ENCODE measurements around the gene MGAT1. TPM values are rescaled to one million over a fixed set of nuclear protein-coding genes. Genes with fewer than 3 reads are reported as not detected.

MGAT1 gene
- polyA plus RNA-seq, 1 donor from 2014 or later: 31.8 TPM

- Histone ChIP-seq H3K4me3 (ENCODE audit: low read length) (no peak overlapping the region), H3K36me3 (ENCODE audit: insufficient read depth, low read length) (no peaks in the 10 kb centered on the region), H4K20me1 (ENCODE audit: insufficient read depth) (no peaks in the 10 kb centered on the region), H3K9me3 (ENCODE audit: low read length) (no peaks in the 10 kb centered on the region), H3K4me2 (ENCODE audit: low read length) (no peak overlapping the region), H3K27me3 (ENCODE audit: insufficient read depth, low read depth, low read length) (no peaks in the 10 kb centered on the region), H2AFZ (ENCODE audit: low read depth, low read length) (no peak overlapping the region), H3K9me2 (ENCODE audit: insufficient read depth, low read length) (no peaks in the 10 kb centered on the region), H3K79me2 (replicated peaks; ENCODE audit: insufficient read depth, low read length) (no peaks in the 10 kb centered on the region), H3F3A (ENCODE audit: insufficient read depth, low read length, poor library complexity, severe bottlenecking) (no peaks in the 10 kb centered on the region), H3K9ac (ENCODE audit: low read length) (no peak overlapping the region), H3K27ac (ENCODE audit: low read length) (no peak overlapping the region)
- no peak for TF ChIP-seq EZH2 (IDR thresholded peaks at IDR 0.05; ENCODE audit: borderline replicate concordance, insufficient read depth, low read length, poor library complexity, severe bottlenecking)
- no peak for TF ChIP-seq SMC3 (conservative IDR thresholded peaks at IDR 0.05; ENCODE audit: poor library complexity)
- no peak for TF ChIP-seq REST (IDR thresholded peaks at IDR 0.05; ENCODE audit: borderline replicate concordance)
- TF ChIP-seq RAD21 (conservative IDR thresholded peaks at IDR 0.05): no peak
Measured at GRCh38 chr5:180837478-180837877, 34.9 kb upstream of the MGAT1 start.

GRCh38 chr5:180832638-180833068 is 30.0 kb upstream of the MGAT1 start:
- Histone ChIP-seq H3K36me3 (ENCODE audit: insufficient read depth, low read length) (no peaks in the 10 kb centered on the region), H2AFZ (ENCODE audit: low read depth, low read length) (no peak overlapping the region), H3K4me2 (ENCODE audit: low read length) (no peak overlapping the region), H3K9me3 (ENCODE audit: low read length) (no peaks in the 10 kb centered on the region), H3K79me2 (replicated peaks; ENCODE audit: insufficient read depth, low read length) (no peaks in the 10 kb centered on the region), H3K9ac (ENCODE audit: low read length) (no peak overlapping the region), H3K27ac (ENCODE audit: low read length) (no peak overlapping the region), H3K4me3 (ENCODE audit: low read length) (no peak overlapping the region), H3K9me2 (ENCODE audit: insufficient read depth, low read length) (no peaks in the 10 kb centered on the region), H4K20me1 (ENCODE audit: insufficient read depth) (no peaks in the 10 kb centered on the region), H3F3A (ENCODE audit: insufficient read depth, low read length, poor library complexity, severe bottlenecking) (no peaks in the 10 kb centered on the region), H3K27me3 (ENCODE audit: insufficient read depth, low read depth, low read length) (peaks cover 10% of the 10 kb centered on the region)
- TF ChIP-seq POLR2AphosphoS5 (IDR thresholded peaks at IDR 0.05) (no peak), EP300 (conservative IDR thresholded peaks at IDR 0.05; ENCODE audit: poor library complexity, severe bottlenecking) (no peak), MXI1 (conservative IDR thresholded peaks at IDR 0.05; ENCODE audit: poor library complexity, severe bottlenecking) (no peak), RAD21 (conservative IDR thresholded peaks at IDR 0.05) (no peak), EZH2 (IDR thresholded peaks at IDR 0.05; ENCODE audit: borderline replicate concordance, insufficient read depth, low read length, poor library complexity, severe bottlenecking) (no peak), TAF1 (IDR thresholded peaks at IDR 0.05; ENCODE audit: low read depth) (no peak), REST (IDR thresholded peaks at IDR 0.05; ENCODE audit: borderline replicate concordance) (no peak), CTCF (IDR thresholded peaks at IDR 0.05; ENCODE audit: poor library complexity, severe bottlenecking) (no peak), SMC3 (conservative IDR thresholded peaks at IDR 0.05; ENCODE audit: poor library complexity) (no peak)
